22Rv1 (cell line): ENCODE measurements around the gene BLOC1S5.

ENCODE experiments used
- CTCF ChIP-seq: fragments of 450-650 bp; IDR thresholded peaks from 2 replicates; pipeline ENCODE4 v1.5.1; 2017; ENCODE audit warnings: mild to moderate bottlenecking
- ZFX ChIP-seq: fragments of 450-650 bp; IDR thresholded peaks from 2 replicates; pipeline ENCODE4 v1.6.1; 2017; ENCODE audit warnings: antibody characterized with exemption, borderline replicate concordance

GRCh38 chr6:7996538-7997111, 67.6 kb downstream of the BLOC1S5 start:
- TF ChIP-seq CTCF, result no peak
- TF ChIP-seq ZFX, result no peak
